ENCODE data around the gene ENPP3. TPM values are rescaled to one million over a fixed set of nuclear protein-coding genes. Genes with fewer than 3 reads are reported as not detected.

The ENPP3 gene
- total RNA-seq, 2 donors from 2014 or later: 0.16 to 0.70 TPM

- Mint-ChIP-seq H3K27ac (no peak overlapping the region), H3K4me3 (no peak overlapping the region), H3K27me3 (peaks cover 35% of the 10 kb centered on the region), H3K36me3 (ENCODE audit: low read depth) (no peaks in the 10 kb centered on the region), H3K4me1 (no peaks in the 10 kb centered on the region)
- no peaks in the 10 kb centered on the region for H3K9me3 ChIP-seq (ENCODE audit: control insufficient read depth, low read length, poor library complexity, severe bottlenecking)
- no peak for ATAC-seq
- no peak for DNase-seq
These were observed 118.9 kb downstream of the ENPP3 start for GRCh38 chr6:131756039-131756438.

DNA sequence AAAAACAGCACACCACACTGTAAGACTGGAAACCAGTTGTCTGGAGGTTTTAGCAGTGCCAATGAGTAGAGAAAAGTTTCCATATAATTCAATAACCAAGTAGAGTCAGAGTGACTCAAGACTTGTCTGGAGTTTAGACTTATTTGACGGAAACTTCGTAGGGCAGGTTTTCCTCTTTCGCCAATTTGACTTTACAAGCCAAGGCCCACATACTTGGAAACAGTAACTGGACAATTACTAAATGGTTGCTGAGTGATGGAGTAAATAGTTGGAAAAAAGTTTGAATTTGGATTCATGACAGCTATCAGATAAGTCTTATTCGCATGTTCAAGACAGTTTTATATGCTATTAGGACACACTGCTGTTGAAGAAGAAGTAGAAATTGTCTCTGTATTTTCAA is 121.8 kb downstream of the ENPP3 start:
- Mint-ChIP-seq H3K27me3 (peaks cover 25% of the 10 kb centered on the region), H3K27ac (no peak overlapping the region), H3K36me3 (ENCODE audit: low read depth) (no peaks in the 10 kb centered on the region), H3K4me3 (no peak overlapping the region), H3K4me1 (peaks cover 2% of the 10 kb centered on the region)
- no peak for ATAC-seq
- DNase-seq: no peak
- no peaks in the 10 kb centered on the region for H3K9me3 ChIP-seq (ENCODE audit: control insufficient read depth, low read length, poor library complexity, severe bottlenecking)

- Mint-ChIP-seq H3K27me3 (peaks cover 14% of the 10 kb centered on the region), H3K4me1 (peaks cover 2% of the 10 kb centered on the region), H3K27ac (no peak overlapping the region), H3K4me3 (no peak overlapping the region), H3K36me3 (ENCODE audit: low read depth) (no peaks in the 10 kb centered on the region)
- no peak for ATAC-seq
- DNase-seq: no peak
- no peaks in the 10 kb centered on the region for H3K9me3 ChIP-seq (ENCODE audit: control insufficient read depth, low read length, poor library complexity, severe bottlenecking)
These were observed 124.1 kb downstream of the ENPP3 start for GRCh38 chr6:131761060-131761761.

GRCh38 chr6:131761762-131762067 is 124.6 kb downstream of the ENPP3 start:
- no peak overlapping the region for H3K4me3 Mint-ChIP-seq
- no peak for DNase-seq
- ATAC-seq: no peak
- no peaks in the 10 kb centered on the region for H3K36me3 Mint-ChIP-seq (ENCODE audit: low read depth)
- H3K27me3 Mint-ChIP-seq: peaks cover 12% of the 10 kb centered on the region
- H3K4me1 Mint-ChIP-seq: peaks cover 2% of the 10 kb centered on the region
- no peak overlapping the region for H3K27ac Mint-ChIP-seq
- H3K9me3 ChIP-seq (ENCODE audit: control insufficient read depth, low read length, poor library complexity, severe bottlenecking): no peaks in the 10 kb centered on the region

DNA sequence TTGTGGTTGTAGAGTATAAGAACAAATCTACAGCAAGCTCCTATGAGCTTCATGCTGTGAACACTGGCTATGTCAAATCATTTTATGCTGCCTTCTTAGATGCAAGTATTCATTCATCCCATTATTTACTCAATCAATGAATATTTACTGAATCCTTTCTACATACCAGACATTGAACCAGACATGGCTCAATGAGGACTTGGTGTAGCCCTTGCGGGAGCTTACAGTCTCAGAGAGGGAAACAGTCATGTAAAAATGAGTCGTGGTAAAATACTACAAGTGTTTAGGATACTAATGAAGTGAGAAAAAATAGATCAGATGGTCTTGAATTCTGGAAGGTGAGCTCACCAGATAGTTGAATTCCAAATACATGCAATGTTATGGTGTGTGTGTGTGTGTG is 125.9 kb downstream of the ENPP3 start:
- Mint-ChIP-seq H3K4me3 (no peak overlapping the region), H3K4me1 (peaks cover 2% of the 10 kb centered on the region), H3K27me3 (peaks cover 12% of the 10 kb centered on the region), H3K36me3 (ENCODE audit: low read depth) (no peaks in the 10 kb centered on the region), H3K27ac (no peak overlapping the region)
- ATAC-seq: no peak
- DNase-seq: no peak
- H3K9me3 ChIP-seq (ENCODE audit: control insufficient read depth, low read length, poor library complexity, severe bottlenecking): no peaks in the 10 kb centered on the region

- H3K9me3 ChIP-seq (ENCODE audit: control insufficient read depth, low read length, poor library complexity, severe bottlenecking): no peaks in the 10 kb centered on the region
- Mint-ChIP-seq H3K36me3 (ENCODE audit: low read depth) (no peaks in the 10 kb centered on the region), H3K4me3 (no peak overlapping the region), H3K4me1 (peaks cover 2% of the 10 kb centered on the region), H3K27ac (no peak overlapping the region), H3K27me3 (peaks cover 12% of the 10 kb centered on the region)
- ATAC-seq: no peak
- no peak for DNase-seq
These were observed 126.6 kb downstream of the ENPP3 start for GRCh38 chr6:131763749-131764148.

DNA sequence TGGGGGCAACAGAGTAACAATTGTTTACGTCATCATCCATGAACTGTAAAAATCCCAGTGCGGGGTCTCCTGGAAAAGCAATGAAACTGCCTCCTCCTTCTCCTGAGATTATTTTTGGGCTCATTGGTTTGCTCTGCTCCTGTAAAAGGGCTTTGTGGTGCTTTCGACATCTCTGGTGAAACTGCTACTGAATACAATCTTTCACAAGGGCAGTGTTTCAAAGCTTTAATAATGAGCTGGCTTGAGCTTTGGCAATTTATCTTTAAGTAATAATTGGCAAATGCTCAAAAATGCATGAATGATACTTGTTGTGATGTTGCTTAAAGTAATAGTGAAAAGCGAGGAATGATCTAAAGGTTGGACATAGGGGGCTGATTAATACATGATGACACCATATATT is 127.2 kb downstream of the ENPP3 start:
- DNase-seq: no peak
- no peaks in the 10 kb centered on the region for H3K9me3 ChIP-seq (ENCODE audit: control insufficient read depth, low read length, poor library complexity, severe bottlenecking)
- Mint-ChIP-seq H3K36me3 (ENCODE audit: low read depth) (no peaks in the 10 kb centered on the region), H3K27me3 (peaks cover 12% of the 10 kb centered on the region), H3K4me3 (no peak overlapping the region), H3K4me1 (peaks cover 2% of the 10 kb centered on the region), H3K27ac (no peak overlapping the region)
- no peak for ATAC-seq

- Mint-ChIP-seq H3K36me3 (ENCODE audit: low read depth) (peaks cover 3% of the 10 kb centered on the region), H3K27me3 (peaks cover 16% of the 10 kb centered on the region), H3K4me3 (no peak overlapping the region), H3K27ac (no peak overlapping the region), H3K4me1 (peaks cover 2% of the 10 kb centered on the region)
- H3K9me3 ChIP-seq (ENCODE audit: control insufficient read depth, low read length, poor library complexity, severe bottlenecking): no peaks in the 10 kb centered on the region
- DNase-seq (no peak), ATAC-seq (no peak)
These were observed 128.1 kb downstream of the ENPP3 start for GRCh38 chr6:131765081-131765803.

DNA sequence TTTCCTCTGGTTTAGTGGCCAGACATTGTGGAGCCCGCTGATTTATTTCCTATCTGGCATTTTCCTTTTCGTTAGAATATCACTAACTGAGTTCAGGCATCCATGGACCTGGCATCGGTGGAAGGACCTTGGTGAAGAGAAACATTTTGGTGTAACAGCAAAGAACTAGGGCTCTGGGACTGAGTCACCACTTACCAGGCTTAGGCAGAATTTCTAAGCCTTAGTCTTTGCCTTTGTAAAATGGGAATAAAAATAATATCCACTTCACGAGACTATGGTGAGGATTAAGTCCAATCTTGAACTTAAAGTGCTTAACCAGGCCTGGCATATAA is 128.7 kb downstream of the ENPP3 start:
- ATAC-seq (no peak), DNase-seq (no peak)
- Mint-ChIP-seq H3K4me3 (no peak overlapping the region), H3K27ac (no peak overlapping the region), H3K36me3 (ENCODE audit: low read depth) (peaks cover 6% of the 10 kb centered on the region), H3K27me3 (peaks cover 21% of the 10 kb centered on the region), H3K4me1 (peaks cover 2% of the 10 kb centered on the region)
- H3K9me3 ChIP-seq (ENCODE audit: control insufficient read depth, low read length, poor library complexity, severe bottlenecking): no peaks in the 10 kb centered on the region

- H3K4me3 Mint-ChIP-seq: no peak overlapping the region
- peaks cover 27% of the 10 kb centered on the region for H3K27me3 Mint-ChIP-seq
- H3K27ac Mint-ChIP-seq: no peak overlapping the region
- DNase-seq (no peak), ATAC-seq (no peak)
- peaks cover 2% of the 10 kb centered on the region for H3K4me1 Mint-ChIP-seq
- peaks cover 8% of the 10 kb centered on the region for H3K36me3 Mint-ChIP-seq (ENCODE audit: low read depth)
- H3K9me3 ChIP-seq (ENCODE audit: control insufficient read depth, low read length, poor library complexity, severe bottlenecking): no peaks in the 10 kb centered on the region
These were observed 129.5 kb downstream of the ENPP3 start for GRCh38 chr6:131766631-131767030.

GRCh38 chr6:131768964-131769363 is 131.9 kb downstream of the ENPP3 start:
- Mint-ChIP-seq H3K27ac (no peak overlapping the region), H3K4me3 (no peak overlapping the region), H3K4me1 (no peaks in the 10 kb centered on the region), H3K36me3 (ENCODE audit: low read depth) (peaks cover 8% of the 10 kb centered on the region), H3K27me3 (peaks cover 33% of the 10 kb centered on the region)
- no peak for ATAC-seq
- DNase-seq: no peak
- H3K9me3 ChIP-seq (ENCODE audit: control insufficient read depth, low read length, poor library complexity, severe bottlenecking): no peaks in the 10 kb centered on the region

DNA sequence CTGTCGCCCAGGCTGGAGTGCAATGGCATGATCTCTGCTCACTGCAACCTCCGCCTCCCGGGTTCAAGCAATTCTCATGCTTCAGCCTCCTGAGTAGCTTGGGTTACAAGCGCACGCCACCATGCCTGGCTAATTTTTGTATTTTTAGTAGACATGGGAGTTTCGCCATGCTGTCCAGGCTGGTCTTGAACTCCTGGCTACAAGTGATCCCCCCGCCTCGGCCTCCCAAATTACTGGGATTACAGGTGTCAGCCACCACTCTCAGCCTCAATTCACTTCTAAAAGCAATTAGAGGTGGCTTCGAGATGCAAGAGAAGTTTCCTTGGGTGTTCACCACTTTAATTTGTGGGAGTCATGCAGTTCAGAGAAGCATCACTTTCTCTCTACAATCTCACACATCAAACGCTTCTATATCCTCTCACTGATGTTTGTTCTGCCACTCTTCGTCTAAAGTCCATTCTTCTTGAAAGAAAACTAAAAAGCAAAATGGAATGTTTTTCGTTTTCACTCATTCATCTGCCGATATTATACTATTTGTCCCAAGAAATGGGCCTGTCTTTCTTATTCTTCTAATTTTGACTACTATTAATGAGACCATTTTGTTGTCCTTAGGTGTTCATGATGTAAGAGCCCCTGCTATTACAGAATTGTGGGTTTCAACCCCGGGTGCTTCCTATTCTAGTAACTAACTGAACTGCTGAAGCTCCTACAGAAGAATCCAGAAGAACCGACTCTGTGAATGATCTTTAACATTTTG is 132.5 kb downstream of the ENPP3 start:
- no peaks in the 10 kb centered on the region for H3K9me3 ChIP-seq (ENCODE audit: control insufficient read depth, low read length, poor library complexity, severe bottlenecking)
- ATAC-seq (no peak), DNase-seq (no peak)
- Mint-ChIP-seq H3K27me3 (peaks cover 33% of the 10 kb centered on the region), H3K27ac (no peak overlapping the region), H3K4me3 (no peak overlapping the region), H3K36me3 (ENCODE audit: low read depth) (peaks cover 8% of the 10 kb centered on the region), H3K4me1 (no peaks in the 10 kb centered on the region)

GRCh38 chr6:131770776-131771175 is 133.7 kb downstream of the ENPP3 start:
- Mint-ChIP-seq H3K27ac (no peak overlapping the region), H3K36me3 (ENCODE audit: low read depth) (peaks cover 8% of the 10 kb centered on the region), H3K4me1 (peaks cover 2% of the 10 kb centered on the region), H3K27me3 (peaks cover 35% of the 10 kb centered on the region), H3K4me3 (no peak overlapping the region)
- ATAC-seq (no peak), DNase-seq (no peak)
- no peaks in the 10 kb centered on the region for H3K9me3 ChIP-seq (ENCODE audit: control insufficient read depth, low read length, poor library complexity, severe bottlenecking)
